ENCODE measurements around the gene PARP6.

Gene PARP6

DNA sequence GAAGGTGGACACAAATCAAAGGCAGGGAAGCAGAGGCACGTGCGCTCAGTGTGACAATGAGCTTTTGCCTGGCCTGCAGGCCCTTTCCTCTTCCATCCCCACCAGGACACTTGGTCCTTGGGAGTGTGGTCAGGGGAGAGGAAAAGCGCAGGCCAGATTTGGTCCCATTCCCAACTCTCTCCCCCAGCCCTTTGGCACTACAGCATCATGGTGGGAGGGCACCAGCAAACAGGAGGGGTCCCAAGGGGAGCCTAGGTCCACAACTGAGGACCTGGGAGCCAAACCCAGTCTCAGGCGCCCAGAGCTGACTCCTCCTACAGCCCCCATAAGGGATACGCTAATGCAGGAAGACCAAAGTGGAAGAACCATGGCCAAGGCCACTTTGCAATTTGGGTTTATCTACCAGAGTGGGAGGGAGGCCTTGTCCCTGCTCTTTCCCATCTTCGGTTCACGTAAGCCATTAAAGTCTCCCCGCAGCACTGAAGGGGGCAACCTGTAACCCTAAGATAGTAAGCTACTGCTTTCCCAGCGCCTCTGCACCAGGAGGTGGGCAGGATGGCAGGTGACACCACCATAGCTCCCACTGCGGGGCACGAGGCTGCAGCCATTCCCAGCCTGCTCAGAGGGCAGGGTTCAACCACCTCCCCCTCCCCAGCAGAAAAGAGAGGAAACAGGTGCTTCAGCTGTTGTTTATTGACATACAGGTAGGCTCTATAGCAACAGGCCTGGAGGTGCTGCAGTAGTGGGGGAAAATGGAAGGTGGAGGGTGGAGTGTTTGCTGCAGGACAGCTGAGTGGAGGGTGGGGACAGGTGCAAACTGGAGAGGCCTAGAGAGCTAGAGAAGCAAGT lies 73.8 kb downstream of the PARP6 start:
- no peak for DNase-seq

DNA sequence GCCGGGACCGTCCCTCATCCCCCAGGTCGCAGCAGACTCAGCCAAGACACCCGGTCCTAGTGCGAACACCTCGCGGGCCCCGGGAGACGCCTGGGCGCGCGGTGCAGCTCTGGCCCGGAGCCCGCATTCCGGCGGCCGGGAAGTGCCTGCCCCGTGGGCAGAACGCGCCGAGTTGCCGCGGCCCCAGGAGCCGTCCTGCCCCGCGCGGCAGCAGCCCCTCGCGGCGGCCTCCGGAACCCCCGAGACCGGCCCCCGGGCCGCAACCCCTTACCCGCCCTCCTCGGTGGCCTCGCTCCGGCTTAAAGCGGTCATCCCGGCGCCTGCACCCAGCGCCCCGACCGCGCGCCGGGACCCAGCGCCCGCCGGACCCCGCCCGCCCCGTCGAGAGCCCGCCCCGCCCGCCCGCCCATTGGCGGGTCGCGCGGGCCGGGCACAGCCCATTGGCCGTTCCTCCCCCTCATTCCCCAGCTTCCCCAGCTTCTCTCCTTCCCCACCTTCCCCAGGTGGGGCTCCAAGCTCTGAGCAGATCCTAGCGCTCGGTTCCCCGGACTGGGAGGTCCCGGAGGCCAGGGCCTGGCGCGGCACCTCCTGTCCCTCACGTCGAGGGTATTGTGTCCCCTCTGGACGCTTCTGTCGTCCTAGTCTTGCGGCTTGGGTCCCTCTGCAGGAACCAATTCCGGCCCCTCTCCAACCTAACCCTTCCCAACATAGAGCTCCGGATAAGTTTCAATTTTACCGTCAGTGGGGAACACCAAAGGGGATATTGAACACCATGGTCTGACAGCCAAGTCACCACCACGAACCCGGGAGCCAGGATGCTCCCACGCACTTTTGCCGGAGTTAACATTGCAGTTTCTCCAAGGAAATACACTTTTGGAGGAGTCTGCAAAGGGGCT lies 74.6 kb downstream of the PARP6 start, which contains the start of gene GRAMD2A:
Gene GRAMD2A, minus strand, starts transcription at position 328 of the 896 bp plus-strand sequence.
- no peak for DNase-seq

DNA sequence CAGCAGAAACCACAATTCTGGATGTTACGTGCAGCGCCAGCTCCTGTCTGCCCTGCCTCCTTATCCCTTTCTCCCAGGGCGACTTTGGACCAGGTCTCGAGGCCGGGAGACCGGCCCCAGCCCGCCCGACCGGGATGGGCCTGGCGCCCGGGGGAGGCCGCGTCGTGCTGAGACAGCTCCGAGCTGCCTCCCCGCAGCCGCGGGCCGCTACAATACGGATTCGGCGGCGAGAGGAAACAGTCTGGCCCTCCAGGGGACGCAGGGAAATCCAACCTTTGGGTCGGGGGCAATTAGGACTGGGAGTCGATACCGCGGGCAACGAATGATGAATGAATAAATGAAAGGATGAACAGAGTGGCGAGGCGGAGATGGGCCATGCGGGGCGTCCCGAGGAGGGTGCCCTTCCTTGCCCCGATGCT lies 75.3 kb downstream of the PARP6 start:
- no peak for DNase-seq

GRCh38 chr15:72196409-72197040 lies 75.8 kb downstream of the PARP6 start:
- DNase-seq, result no peak

DNA sequence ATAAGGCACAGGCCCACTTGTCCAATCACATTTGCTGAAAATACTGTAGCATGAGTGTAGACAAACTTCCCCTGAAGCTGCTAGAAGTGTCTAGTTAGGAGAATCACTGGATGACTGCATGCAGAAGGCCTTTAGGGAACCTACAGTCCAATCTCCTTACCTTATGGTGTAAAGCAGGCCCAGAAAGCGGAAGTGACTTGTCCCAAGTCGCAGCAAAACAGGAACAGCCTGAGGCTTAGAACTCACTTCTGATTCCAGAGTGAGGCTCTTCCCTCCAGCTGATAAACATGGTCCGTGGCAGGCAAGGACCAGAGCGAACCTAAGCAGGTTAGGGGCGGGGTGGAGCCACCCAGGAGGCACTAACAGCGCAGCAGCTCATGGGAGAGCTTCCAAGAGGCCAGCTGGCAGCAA lies 77.2 kb downstream of the PARP6 start:
- DNase-seq, result peak; percentile 13 to 57

GRCh38 chr15:72193836-72194396 lies 78.4 kb downstream of the PARP6 start:
- DNase-seq, result no peak

GRCh38 chr15:72192416-72192815 lies 79.9 kb downstream of the PARP6 start:
- DNase-seq, result no peak

Data from CD4-positive, alpha-beta T cell treated with Interleukin-4 for 1 hour (primary cell).